ENCODE measurements around the gene PSAT1.

The PSAT1 gene

DNA sequence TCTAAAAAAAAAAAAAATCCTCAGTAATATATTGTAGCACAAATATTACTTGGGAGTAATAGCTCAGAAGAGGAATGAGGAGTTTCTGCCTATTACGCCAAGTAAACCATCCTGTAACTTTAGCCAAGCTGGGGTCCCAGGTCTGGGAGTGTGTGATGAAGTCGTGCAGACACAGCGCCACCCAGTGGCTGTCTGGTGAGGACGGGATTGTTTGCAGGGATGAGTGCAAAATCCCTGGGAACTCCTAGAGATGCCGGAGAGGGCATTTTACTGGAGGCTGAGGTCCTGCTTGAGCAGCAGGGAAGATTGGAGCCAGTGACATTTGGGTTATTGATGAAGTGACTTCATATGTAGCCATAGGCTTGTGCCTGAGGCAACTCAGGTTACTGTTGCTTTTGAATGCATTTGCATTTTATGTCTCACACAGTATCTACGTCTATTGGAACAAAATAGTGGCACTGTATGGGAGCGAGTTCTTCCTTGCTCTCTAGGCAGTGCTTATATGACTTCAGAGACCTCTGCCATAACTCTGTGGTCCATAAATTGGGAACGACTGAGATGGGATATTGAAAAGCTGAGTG, 72.8 kb downstream of the PSAT1 start:
- TF ChIP-seq RAD21 (IDR thresholded peaks at IDR 0.05; ENCODE audit: low read depth) (peak; percentile 82), CEBPB (IDR thresholded peaks at IDR 0.05) (no peak)

DNA sequence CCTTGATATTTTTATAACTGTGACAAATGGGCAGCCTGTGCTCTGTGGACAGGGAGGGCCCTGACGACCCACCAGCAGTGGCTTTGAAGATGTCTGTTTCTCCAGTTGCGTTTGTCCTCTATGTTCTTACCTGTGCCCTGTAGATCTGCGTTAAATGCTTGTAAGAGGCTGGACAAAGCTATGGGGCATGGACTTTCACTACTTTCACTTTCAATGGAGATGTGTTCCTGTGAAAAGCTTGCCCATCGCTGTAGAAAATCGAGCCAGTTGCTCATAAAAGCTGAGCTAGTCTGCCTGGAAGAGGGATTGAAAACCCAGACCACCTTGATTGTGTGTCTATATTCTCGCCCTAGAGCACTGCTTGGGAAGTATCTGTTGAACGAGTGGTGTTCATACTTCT, 74.1 kb downstream of the PSAT1 start:
- TF ChIP-seq CEBPB (IDR thresholded peaks at IDR 0.05) (no peak), ZBTB7A (IDR thresholded peaks at IDR 0.05; ENCODE audit: low read depth) (no peak), MAX (IDR thresholded peaks at IDR 0.05) (no peak), TEAD4 (IDR thresholded peaks at IDR 0.05) (no peak), REST (IDR thresholded peaks at IDR 0.05; ENCODE audit: low read depth) (no peak), CREB1 (IDR thresholded peaks at IDR 0.05; ENCODE audit: low read depth) (no peak), NFIC (IDR thresholded peaks at IDR 0.05) (no peak), EGR1 (IDR thresholded peaks at IDR 0.05) (no peak), EP300 (IDR thresholded peaks at IDR 0.05; ENCODE audit: borderline replicate concordance) (no peak), YY1 (IDR thresholded peaks at IDR 0.05; ENCODE audit: low read depth) (no peak)

DNA sequence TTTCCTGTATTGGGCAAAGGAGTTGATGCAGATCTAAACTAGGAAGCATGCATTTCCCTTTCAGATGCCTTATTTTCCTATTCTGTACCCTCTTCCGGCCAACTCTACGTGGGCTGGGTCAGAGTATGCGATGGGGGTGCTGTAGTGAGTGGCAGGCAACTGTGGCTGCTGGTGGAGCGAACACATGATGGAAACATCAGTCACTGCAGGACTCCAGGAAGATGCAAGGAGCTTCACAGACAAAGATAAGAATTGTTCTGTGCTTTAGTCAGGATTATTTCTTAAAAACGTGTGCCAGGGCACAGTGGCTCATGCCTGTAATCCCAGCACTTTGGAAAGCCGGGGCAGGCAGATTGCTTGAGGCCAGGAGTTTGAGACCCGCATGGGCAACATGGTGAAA, 75.1 kb downstream of the PSAT1 start:
- TF ChIP-seq FOXM1 (IDR thresholded peaks at IDR 0.05; ENCODE audit: borderline replicate concordance, low read depth) = no peak
- TF ChIP-seq EGR1 (IDR thresholded peaks at IDR 0.05) = no peak
- TF ChIP-seq YY1 (IDR thresholded peaks at IDR 0.05; ENCODE audit: low read depth) = no peak
- TF ChIP-seq ZBTB7A (IDR thresholded peaks at IDR 0.05; ENCODE audit: low read depth) = no peak
- TF ChIP-seq TCF12 (IDR thresholded peaks at IDR 0.05; ENCODE audit: low read depth) = no peak
- TF ChIP-seq CEBPB (IDR thresholded peaks at IDR 0.05) = no peak
- TF ChIP-seq TAF1 (IDR thresholded peaks at IDR 0.05; ENCODE audit: low read depth) = no peak
- no peak for TF ChIP-seq REST (IDR thresholded peaks at IDR 0.05; ENCODE audit: low read depth)
- TF ChIP-seq TEAD4 (IDR thresholded peaks at IDR 0.05) = no peak

All from Ishikawa (cell line).